ENCODE results near the gene ULK4.

- TF ChIP-seq CTCF (IDR thresholded peaks at IDR 0.05) (no peak), POLR2A (IDR thresholded peaks at IDR 0.05) (no peak)
These were observed 78.9 kb downstream of the ULK4 start for GRCh38 chr3:41882956-41883355.
